B cell (primary cell): ENCODE measurements around the gene NDFIP1. TPM values are rescaled to one million over a fixed set of nuclear protein-coding genes. Genes with fewer than 3 reads are reported as not detected.
"Not testable (repeated sequence)": the region's sequence is repeated elsewhere in the genome, so short reads cannot be mapped to it uniquely, and the experiment has no call there.

Experiments used
- ATAC-seq: fragments of 200-7000 bp; cut with Tn5 transposase; one replicate; pipeline ENCODE4 v1.10.0; 2021; ENCODE audit warnings: low read depth, mild to moderate bottlenecking, moderate number of reproducible peaks, moderate library complexity
- CTCF ChIA-PET: fragments of 350-600 bp; sonication (Branson Sonifier 250); formaldehyde crosslinking; loops from one replicate; lab custom pipeline; 2021; ENCODE audit warnings: antibody characterized with exemption, inconsistent platforms; lab: Charles Lee
- POLR2A ChIA-PET: fragments of 350-600 bp; sonication (Branson Sonifier 250); formaldehyde crosslinking; loops from one replicate; lab custom pipeline; 2021; ENCODE audit warnings: antibody characterized with exemption; lab: Charles Lee
- DNase-seq: peaks from one replicate; pipeline ENCODE4 v3.0.0; 2013
- H2AFZ ChIP-seq: 2 replicates; pipeline ENCODE4 v1.6.1; 2012; ENCODE audit warnings: mild to moderate bottlenecking, low read depth, low read length; ENCODE audit not compliant: insufficient read depth, poor library complexity, severe bottlenecking
- H3K27ac ChIP-seq, 2 donors: 1 replicate in 1 of 2; 2 replicates in 1 of 2; pipeline ENCODE4 v1.5.1; 2012 to 2013; ENCODE audit warnings: low read length in 2 of 2, mild to moderate bottlenecking in 2 of 2, moderate library complexity in 1 of 2
- H3K27me3 ChIP-seq, 4 experiments: fragments of 200-600 bp in 1 of 4; sonication (generic) in 1 of 4; replicated peaks in 1 of 4; 1 replicate in 2 of 4; 2 replicates in 2 of 4; pipeline versions ENCODE4 v1.6.1 to v1.7.0; 2013 to 2016; ENCODE audit warnings: low read length in 3 of 4, mild to moderate bottlenecking in 2 of 4, mixed read lengths in 1 of 4, moderate library complexity in 1 of 4; ENCODE audit not compliant: insufficient read depth in 4 of 4, control insufficient read depth in 3 of 4; ENCODE audit errors: control extremely low read depth in 1 of 4
- H3K36me3 ChIP-seq, 2 experiments: replicated peaks in 1 of 2; 1 replicate in 1 of 2; 2 replicates in 1 of 2; pipeline versions ENCODE4 v1.6.1 to v1.7.1; 2013; ENCODE audit warnings: low read length in 1 of 2; ENCODE audit not compliant: insufficient read depth in 2 of 2, control insufficient read depth in 1 of 2; ENCODE audit errors: control extremely low read depth in 1 of 2, extremely low read depth in 1 of 2
- H3K4me1 ChIP-seq, 2 donors: fragments of 200-600 bp in 1 of 2; sonication (generic) in 1 of 2; 1 replicate in 1 of 2; 2 replicates in 1 of 2; pipeline versions ENCODE4 v1.5.1 to v1.6.1; 2013 to 2017; ENCODE audit warnings: low read length in 2 of 2; ENCODE audit not compliant: control insufficient read depth in 2 of 2, insufficient read depth in 2 of 2
- H3K4me2 ChIP-seq: replicated peaks from 2 replicates; pipeline ENCODE3; 2012; ENCODE audit warnings: mild to moderate bottlenecking, low read depth, low read length; ENCODE audit not compliant: poor library complexity, severe bottlenecking
- H3K4me3 ChIP-seq, 5 experiments: fragments of 200-600 bp in 1 of 5; sonication (generic) in 1 of 5; 1 replicate in 3 of 5; 2 replicates in 2 of 5; pipeline versions ENCODE4 v1.5.1 to v1.7.0; 2011 to 2016; ENCODE audit warnings: low read length in 4 of 5, mild to moderate bottlenecking in 4 of 5, low read depth in 2 of 5, control low read depth in 1 of 5, moderate library complexity in 1 of 5; ENCODE audit not compliant: insufficient read depth in 1 of 5; ENCODE audit errors: control extremely low read depth in 1 of 5, extremely low read depth in 1 of 5
- H3K79me2 ChIP-seq: fragments of 200-600 bp; sonication (generic); one replicate; pipeline ENCODE4 v1.6.0; 2016; ENCODE audit warnings: low read length; ENCODE audit not compliant: control insufficient read depth, insufficient read depth
- H3K9ac ChIP-seq: fragments of 200-600 bp; sonication (generic); 2 replicates; pipeline ENCODE4 v1.6.1; 2017; ENCODE audit warnings: mild to moderate bottlenecking, low read length, moderate library complexity
- H3K9me3 ChIP-seq, 3 donors: one replicate each; pipeline versions ENCODE4 v1.6.1 to v1.7.1; 2013; ENCODE audit warnings: low read length in 2 of 3; ENCODE audit not compliant: control insufficient read depth in 2 of 3, insufficient read depth in 1 of 3; ENCODE audit errors: control extremely low read depth in 1 of 3
- H4K20me1 ChIP-seq: 2 replicates; pipeline ENCODE4 v1.6.0; 2012; ENCODE audit warnings: mild to moderate bottlenecking, low read length; ENCODE audit not compliant: insufficient read depth, control insufficient read depth, poor library complexity, severe bottlenecking
- H3K27ac Mint-ChIP-seq: one replicate; pipeline ENCODE4 v1.8.0; 2021; ENCODE audit warnings: mixed read lengths
- H3K27me3 Mint-ChIP-seq: one replicate; pipeline ENCODE4 v1.8.0; 2021; ENCODE audit warnings: mixed read lengths
- H3K4me1 Mint-ChIP-seq: one replicate; pipeline ENCODE4 v1.8.0; 2021; ENCODE audit warnings: mixed read lengths
- H3K4me3 Mint-ChIP-seq: one replicate; pipeline ENCODE4 v1.8.0; 2021; ENCODE audit warnings: mixed read lengths
- H3K9me3 Mint-ChIP-seq: one replicate; pipeline ENCODE4 v1.8.0; 2022; ENCODE audit warnings: mixed read lengths; ENCODE audit not compliant: insufficient read depth
- EZH2 ChIP-seq: IDR thresholded peaks from 2 replicates; pipeline ENCODE4 v1.6.1; 2012; ENCODE audit warnings: borderline replicate concordance, low read depth, mild to moderate bottlenecking, moderate library complexity, low read length; ENCODE audit not compliant: insufficient read depth, poor library complexity, severe bottlenecking
- WGBS: methylation state at CpG from one replicate; pipeline ENCODE4 v1.1.5; 2013; ENCODE audit warnings: missing lambda C conversion rate; ENCODE audit not compliant: insufficient coverage; 5-methylcytosine and 5-hydroxymethylcytosine counted together
- intact Hi-C: fragments of 100-400 bp; cut with micrococcal nuclease; formaldehyde crosslinking; loops from one replicate; pipeline ENCODE4 v1.10.0; 2022
- polyA plus RNA-seq: library from polyadenylated mRNA; depleted of rRNA; stranded (reverse); fragments of >200 nt; gene quantifications from 2 replicates; pipeline ENCODE4 v1.2.3, GENCODE V29; 2012
- total RNA-seq, 2 donors: library from RNA; stranded (reverse); fragments of 120-200 nt in 1 of 2; gene quantifications; 1 replicate in 1 of 2; 2 replicates in 1 of 2; pipeline versions ENCODE4 v1.2.3 to v1.2.4, GENCODE V29; 2013 to 2022
- TF ChIP-seq, protein P1 (sequence below): fragments of 200-600 bp; IDR thresholded peaks from one replicate; pipeline ENCODE4 v1.8.0; 2022; ENCODE audit warnings: antibody characterized with exemption, mild to moderate bottlenecking

The NDFIP1 gene
- total and polyA plus RNA-seq, 2 donors (not counting 1 experiment from before 2014, with no cell fraction given) = 10.6 to 34.6 TPM

DNA sequence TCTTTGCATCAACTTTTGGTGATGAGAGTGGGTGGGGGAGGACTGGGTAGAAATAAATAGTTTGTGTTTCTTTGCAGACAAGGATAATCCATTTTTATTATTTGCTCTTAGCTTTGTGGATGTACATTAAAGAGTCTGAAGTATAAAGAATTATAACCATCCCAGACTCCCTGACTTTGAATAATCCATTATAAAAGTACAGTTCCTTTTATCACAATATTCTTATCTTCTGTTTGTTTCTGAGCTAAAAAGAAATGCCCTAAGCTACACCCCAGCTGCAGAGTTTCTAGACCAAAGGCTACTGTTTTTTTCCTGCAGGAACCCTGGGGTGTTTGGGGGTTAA is 77.9 kb downstream of the NDFIP1 start:
- ChIA-PET POLR2A (no interaction called here), CTCF (no interaction called here)
- no peak overlapping the region for H3K27ac Mint-ChIP-seq

DNA sequence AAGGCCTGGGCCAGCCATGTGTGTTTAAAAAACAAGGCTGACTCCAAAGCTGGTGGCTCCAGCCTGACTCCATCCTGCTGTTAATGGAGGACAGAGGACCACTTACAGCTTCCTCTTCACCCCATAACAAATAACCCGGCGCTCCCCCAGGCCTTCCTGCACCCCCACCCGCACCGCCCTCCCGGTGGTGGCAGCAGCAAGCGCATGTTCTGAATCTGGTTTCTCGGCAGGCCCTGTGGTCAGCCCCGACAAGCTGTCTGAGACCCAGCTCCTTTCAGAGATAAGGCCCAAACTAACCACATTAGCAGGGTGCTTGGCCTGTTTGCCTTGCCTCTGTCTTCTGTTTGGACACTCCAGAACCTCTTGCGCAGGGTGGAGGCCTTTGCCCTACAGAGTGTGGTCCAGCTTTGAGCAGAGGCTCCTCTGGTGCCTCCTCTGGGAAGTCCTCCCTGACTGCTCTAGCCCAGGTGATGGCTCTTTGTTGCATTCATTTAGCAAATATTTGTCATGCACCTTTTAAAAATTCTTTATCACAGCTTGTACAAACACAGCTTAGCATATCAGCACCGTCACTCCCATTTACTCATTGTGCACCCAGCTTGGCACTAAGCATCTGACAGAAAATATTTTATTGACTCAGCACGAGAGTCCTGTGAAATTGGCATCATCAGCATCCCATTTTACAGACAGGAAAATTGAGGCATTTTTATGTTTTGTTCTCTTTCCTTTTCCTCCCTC is 78.4 kb downstream of the NDFIP1 start:
- ChIA-PET POLR2A (no interaction called here), CTCF (no interaction called here)
- no peaks in the 10 kb centered on the region for H3K79me2 ChIP-seq
- H3K9ac ChIP-seq = no peak overlapping the region
- no peak overlapping the region for H3K4me3 Mint-ChIP-seq
- H3K27ac ChIP-seq = no peak overlapping the region
- no peaks in the 10 kb centered on the region for H3K4me1 ChIP-seq
- peaks cover 0 to 4% (median 1%) of the 10 kb centered on the region in 4 experiments for H3K27me3 ChIP-seq
- peaks cover 29% of the 10 kb centered on the region for H3K27me3 Mint-ChIP-seq
- H2AFZ ChIP-seq = no peak overlapping the region
- no peaks in the 10 kb centered on the region for H4K20me1 ChIP-seq
- no peak overlapping the region for H3K27ac Mint-ChIP-seq
- ATAC-seq (no peak), DNase-seq (no peak)
- H3K9me3 ChIP-seq = no peaks in the 10 kb centered on the region
- H3K4me3 ChIP-seq = no peak overlapping the region
- TF ChIP-seq, protein P1, sequence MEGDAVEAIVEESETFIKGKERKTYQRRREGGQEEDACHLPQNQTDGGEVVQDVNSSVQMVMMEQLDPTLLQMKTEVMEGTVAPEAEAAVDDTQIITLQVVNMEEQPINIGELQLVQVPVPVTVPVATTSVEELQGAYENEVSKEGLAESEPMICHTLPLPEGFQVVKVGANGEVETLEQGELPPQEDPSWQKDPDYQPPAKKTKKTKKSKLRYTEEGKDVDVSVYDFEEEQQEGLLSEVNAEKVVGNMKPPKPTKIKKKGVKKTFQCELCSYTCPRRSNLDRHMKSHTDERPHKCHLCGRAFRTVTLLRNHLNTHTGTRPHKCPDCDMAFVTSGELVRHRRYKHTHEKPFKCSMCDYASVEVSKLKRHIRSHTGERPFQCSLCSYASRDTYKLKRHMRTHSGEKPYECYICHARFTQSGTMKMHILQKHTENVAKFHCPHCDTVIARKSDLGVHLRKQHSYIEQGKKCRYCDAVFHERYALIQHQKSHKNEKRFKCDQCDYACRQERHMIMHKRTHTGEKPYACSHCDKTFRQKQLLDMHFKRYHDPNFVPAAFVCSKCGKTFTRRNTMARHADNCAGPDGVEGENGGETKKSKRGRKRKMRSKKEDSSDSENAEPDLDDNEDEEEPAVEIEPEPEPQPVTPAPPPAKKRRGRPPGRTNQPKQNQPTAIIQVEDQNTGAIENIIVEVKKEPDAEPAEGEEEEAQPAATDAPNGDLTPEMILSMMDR = no peak
- H3K4me1 Mint-ChIP-seq = no peaks in the 10 kb centered on the region
- H3K9me3 Mint-ChIP-seq = no peaks in the 10 kb centered on the region
- H3K36me3 ChIP-seq = no peaks in the 10 kb centered on the region
- H3K4me2 ChIP-seq = no peak overlapping the region
- intact Hi-C loops = no loop called here
- WGBS = 21% methylated on average over 9 of the region's 11 CpGs

More for the DNA sequence above, 77.9 kb downstream of the NDFIP1 start:
- TF ChIP-seq, protein P1 = no peak
- TF ChIP-seq EZH2 = no peak
- Histone ChIP-seq H3K79me2 (no peaks in the 10 kb centered on the region), H3K4me2 (no peak overlapping the region), H4K20me1 (no peaks in the 10 kb centered on the region), H3K9ac (no peak overlapping the region), H3K9me3 (no peaks in the 10 kb centered on the region), H3K27ac (no peak overlapping the region), H3K4me3 (no peak overlapping the region), H3K27me3 (peaks cover 0 to 4% (median 0%) of the 10 kb centered on the region in 4 experiments), H3K4me1 (no peaks in the 10 kb centered on the region), H2AFZ (no peak overlapping the region), H3K36me3 (no peaks in the 10 kb centered on the region)
- Mint-ChIP-seq H3K4me1 (no peaks in the 10 kb centered on the region), H3K27me3 (peaks cover 29% of the 10 kb centered on the region), H3K4me3 (no peak overlapping the region), H3K9me3 (no peaks in the 10 kb centered on the region)
- DNase-seq = no peak
- no peak for ATAC-seq
- intact Hi-C loops = no loop called here

DNA sequence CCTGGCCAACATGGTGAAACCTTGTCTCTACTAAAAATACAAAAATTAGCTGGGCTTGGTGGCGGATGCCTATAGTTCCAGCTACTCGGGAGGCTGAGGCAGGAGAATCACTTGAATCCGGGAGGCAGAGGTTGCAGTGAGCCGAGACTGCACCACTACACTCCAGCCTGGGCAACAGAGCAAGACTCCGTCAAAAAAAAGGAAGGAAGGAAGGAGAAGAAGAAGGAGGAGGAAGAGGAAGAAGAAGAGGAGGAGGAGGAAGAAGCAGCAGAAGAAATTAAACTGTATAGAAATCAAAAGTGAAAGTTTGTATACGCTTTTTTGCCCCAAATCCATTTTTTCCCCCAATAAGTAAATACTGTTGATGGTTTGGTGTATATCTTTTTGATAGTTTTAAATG is 80.1 kb downstream of the NDFIP1 start:
- H3K79me2 ChIP-seq, H4K20me1 ChIP-seq, H3K9me3 Mint-ChIP-seq, H3K4me2 ChIP-seq, intact Hi-C loops, H3K4me3 Mint-ChIP-seq, H3K27ac ChIP-seq, H3K9ac ChIP-seq, POLR2A ChIA-PET, H2AFZ ChIP-seq, DNase-seq, H3K27me3 ChIP-seq, ATAC-seq, H3K4me3 ChIP-seq, H3K4me1 ChIP-seq, CTCF ChIA-PET, H3K36me3 ChIP-seq, H3K9me3 ChIP-seq, H3K4me1 Mint-ChIP-seq: not testable (repeated sequence)
- WGBS = 87% methylated on average over 3 of the region's 6 CpGs
- Mint-ChIP-seq H3K27me3 (peaks cover 23% of the 10 kb centered on the region), H3K27ac (peak overlapping the region; percentile 11)
